HCT116 (cell line): ENCODE results near the gene SH3BP5L. TPM values are rescaled to one million over a fixed set of nuclear protein-coding genes. Genes with fewer than 3 reads are reported as not detected.

ENCODE experiments used
- ATAC-seq: fragments of 200-7000 bp; cut with Tn5 transposase; 2 replicates; pipeline ENCODE4 v1.9.1; 2020; ENCODE audit warnings: mild to moderate bottlenecking, moderate library complexity
- BruUV-seq: library from RNA; stranded (reverse); fragments of 400-500 nt; replicated peaks from 2 replicates; lab custom pipeline; 2021; lab: Mats Ljungman, UMichigan
- CTCF ChIA-PET: fragments of 300-600 bp; sonication (Branson Sonifier 250); formaldehyde crosslinking; loops from one replicate; lab custom pipeline; 2021; ENCODE audit warnings: antibody characterized with exemption; lab: Charles Lee
- POLR2A ChIA-PET: fragments of 300-600, 350-600 bp; sonication (Branson Sonifier 250); formaldehyde crosslinking; loops from one replicate; lab custom pipeline; 2021; ENCODE audit warnings: antibody characterized with exemption; lab: Charles Lee
- RAD21 ChIA-PET, 2 experiments: fragments of 300-600 bp; sonication (Branson Sonifier 250); formaldehyde crosslinking; loops; one replicate each; lab custom pipeline; 2023; ENCODE audit warnings: low total read pairs in 2 of 2; ENCODE audit not compliant: uncharacterized antibody in 2 of 2, unreplicated experiment in 2 of 2, low non-redundant PET in 1 of 2; lab: Charles Lee
- DNase-seq: peaks from one replicate; pipeline ENCODE4 v3.0.0-alpha.2; 2010; ENCODE audit warnings: low read depth, low spot score
- H2AFZ ChIP-seq: fragments of 200-600 bp; shearing (Covaris generic), sonication (generic); 2 replicates; pipeline ENCODE4 v1.6.1; 2017; ENCODE audit warnings: low read depth, mixed run types, mixed read lengths, antibody characterized with exemption, low read length; ENCODE audit not compliant: poor library complexity, severe bottlenecking
- H3K27ac ChIP-seq: 2 replicates; pipeline ENCODE4 v1.5.1; 2012; ENCODE audit warnings: low read depth, low read length
- H3K27me3 ChIP-seq: fragments of 200-600 bp; sonication (generic); 2 replicates; pipeline ENCODE4 v1.6.1; 2016; ENCODE audit warnings: mixed run types, low read length, mixed read lengths; ENCODE audit not compliant: insufficient read depth
- H3K36me3 ChIP-seq, 2 experiments: fragments of 200-500 bp in 1 of 2; fragments of 200-600 bp in 1 of 2; sonication (Bioruptor generic) in 1 of 2; sonication (generic) in 1 of 2; 2 replicates each; pipeline versions ENCODE4 v1.5.1 to v1.6.1; 2014 to 2016; ENCODE audit warnings: low read length in 2 of 2, inconsistent platforms in 1 of 2, mixed read lengths in 1 of 2, mixed run types in 1 of 2; ENCODE audit not compliant: insufficient read depth in 2 of 2, control insufficient read depth in 1 of 2
- H3K4me1 ChIP-seq, 2 experiments: fragments of 200-600 bp in 1 of 2; sonication (generic) in 1 of 2; 2 replicates each; pipeline versions ENCODE4 v1.5.1 to v1.6.1; 2012 to 2017; ENCODE audit warnings: low read length in 2 of 2, inconsistent platforms in 1 of 2, mild to moderate bottlenecking in 1 of 2, mixed read lengths in 1 of 2, mixed run types in 1 of 2, moderate library complexity in 1 of 2; ENCODE audit not compliant: insufficient read depth in 2 of 2, control insufficient read depth in 1 of 2
- H3K4me2 ChIP-seq: fragments of 200-600 bp; sonication (generic); 2 replicates; pipeline ENCODE4 v1.6.1; 2017; ENCODE audit warnings: mixed run types, low read length, mixed read lengths
- H3K4me3 ChIP-seq, 2 experiments: fragments of 200-600 bp in 1 of 2; sonication (generic) in 1 of 2; replicated peaks in 1 of 2; 2 replicates each; pipeline ENCODE4 v1.5.1; 2011 to 2016; ENCODE audit warnings: low read length in 2 of 2, control low read depth in 1 of 2, low read depth in 1 of 2, mild to moderate bottlenecking in 1 of 2, mixed read lengths in 1 of 2, mixed run types in 1 of 2
- H3K79me2 ChIP-seq: fragments of 200-600 bp; sonication (generic); 2 replicates; pipeline ENCODE4 v1.6.1; 2017; ENCODE audit warnings: mild to moderate bottlenecking, mixed run types, low read length, moderate library complexity, mixed read lengths; ENCODE audit not compliant: insufficient read depth
- H3K9ac ChIP-seq: fragments of 200-600 bp; sonication (generic); 2 replicates; pipeline ENCODE4 v1.6.1; 2016; ENCODE audit warnings: low read length, mixed read lengths
- H3K9me2 ChIP-seq: fragments of 200-600 bp; sonication (generic), shearing (Covaris generic); 2 replicates; pipeline ENCODE4 v1.6.1; 2017; ENCODE audit warnings: mixed run types, mild to moderate bottlenecking, moderate library complexity; ENCODE audit not compliant: insufficient read depth
- H3K9me3 ChIP-seq, 2 experiments: fragments of 200-500 bp in 1 of 2; fragments of 200-600 bp in 1 of 2; sonication (Bioruptor generic) in 1 of 2; sonication (generic) in 1 of 2; 2 replicates each; pipeline ENCODE4 v1.6.1; 2014 to 2017; ENCODE audit warnings: low read length in 2 of 2, mixed read lengths in 2 of 2, inconsistent platforms in 1 of 2, low read depth in 1 of 2, mild to moderate bottlenecking in 1 of 2, mixed run types in 1 of 2, moderate library complexity in 1 of 2; ENCODE audit not compliant: control insufficient read depth in 1 of 2, insufficient read depth in 1 of 2
- H4K20me1 ChIP-seq: fragments of 200-600 bp; sonication (generic), shearing (Covaris generic); 2 replicates; pipeline ENCODE4 v1.6.1; 2017; ENCODE audit warnings: mixed run types, mild to moderate bottlenecking, moderate library complexity; ENCODE audit not compliant: insufficient read depth
- ATF3 ChIP-seq: IDR thresholded peaks from 2 replicates; pipeline ENCODE4 v1.6.1; 2012
- CEBPB ChIP-seq: IDR thresholded peaks from 2 replicates; pipeline ENCODE4 v1.6.1; 2012; ENCODE audit warnings: low read depth
- CTCF ChIP-seq, 3 experiments: fragments of 200-600 bp in 1 of 3; sonication (generic) in 1 of 3; IDR thresholded peaks in 2 of 3; conservative IDR thresholded peaks in 1 of 3; 2 replicates each; pipeline ENCODE4 v1.5.1; 2012 to 2017; ENCODE audit warnings: low read depth in 2 of 3, low read length in 2 of 3, antibody characterized with exemption in 1 of 3, borderline replicate concordance in 1 of 3, control low read depth in 1 of 3, mild to moderate bottlenecking in 1 of 3, mixed read lengths in 1 of 3, mixed run types in 1 of 3, moderate library complexity in 1 of 3; ENCODE audit not compliant: insufficient read depth in 1 of 3
- ELF1 ChIP-seq: IDR thresholded peaks from 2 replicates; pipeline ENCODE4 v1.6.1; 2012; ENCODE audit warnings: low read depth, borderline replicate concordance
- EZH2 ChIP-seq: fragments of 200-600 bp; sonication (generic); IDR thresholded peaks from 2 replicates; pipeline ENCODE4 v1.6.1; 2017; ENCODE audit warnings: antibody characterized with exemption, mixed run types
- EZH2phosphoT487 ChIP-seq: fragments of 200-600 bp; IDR thresholded peaks from 2 replicates; pipeline ENCODE4 v1.6.1; 2018; ENCODE audit warnings: antibody characterized with exemption, borderline replicate concordance
- FOSL1 ChIP-seq: IDR thresholded peaks from 2 replicates; pipeline ENCODE4 v1.6.1; 2012; ENCODE audit warnings: low read depth
- JUND ChIP-seq: IDR thresholded peaks from 2 replicates; pipeline ENCODE4 v1.6.1; 2012
- MAX ChIP-seq: IDR thresholded peaks from 2 replicates; pipeline ENCODE4 v1.6.1; 2012
- POLR2A ChIP-seq: IDR thresholded peaks from 2 replicates; pipeline ENCODE4 v1.7.0; 2011; ENCODE audit warnings: borderline replicate concordance; ENCODE audit not compliant: insufficient read depth, insufficient read length; ENCODE audit errors: extremely low read depth
- RAD21 ChIP-seq: IDR thresholded peaks from 2 replicates; pipeline ENCODE4 v1.6.1; 2012; ENCODE audit warnings: low read depth, mild to moderate bottlenecking
- REST ChIP-seq: IDR thresholded peaks from 2 replicates; pipeline ENCODE4 v1.6.1; 2012; ENCODE audit warnings: low read depth
- SIN3A ChIP-seq: IDR thresholded peaks from 2 replicates; pipeline ENCODE4 v1.6.1; 2012; ENCODE audit warnings: low read depth
- SP1 ChIP-seq: IDR thresholded peaks from 2 replicates; pipeline ENCODE4 v1.6.1; 2012; ENCODE audit warnings: low read depth
- TCF7L2 ChIP-seq: IDR thresholded peaks from 2 replicates; pipeline ENCODE4 v1.7.0; 2011; ENCODE audit warnings: borderline replicate concordance, inconsistent platforms; ENCODE audit not compliant: insufficient read depth, insufficient read length; ENCODE audit errors: extremely low read depth
- YY1 ChIP-seq: IDR thresholded peaks from 2 replicates; pipeline ENCODE4 v1.6.1; 2011; ENCODE audit warnings: low read length, low read depth, moderate library complexity, mild to moderate bottlenecking; ENCODE audit not compliant: insufficient replicate concordance; ENCODE audit errors: extremely low read depth
- ZBTB33 ChIP-seq: IDR thresholded peaks from 2 replicates; pipeline ENCODE4 v1.6.1; 2011; ENCODE audit warnings: mild to moderate bottlenecking, low read length, moderate library complexity; ENCODE audit not compliant: insufficient replicate concordance; ENCODE audit errors: extremely low read depth
- ZFX ChIP-seq: fragments of 450-650 bp; IDR thresholded peaks from 2 replicates; pipeline ENCODE4 v1.6.1; 2017
- ZNF274 ChIP-seq: fragments of 200-500 bp; sonication (Bioruptor generic); IDR thresholded peaks from 2 replicates; pipeline ENCODE4 v1.6.1; 2014; ENCODE audit warnings: mild to moderate bottlenecking, low read depth, low read length, inconsistent platforms
- intact Hi-C: fragments of 100-400 bp; cut with micrococcal nuclease; formaldehyde crosslinking; loops from 2 replicates; pipeline ENCODE4 v1.10.0; 2022
- total RNA-seq: library from RNA; stranded (reverse); gene quantifications from one replicate; pipeline ENCODE4 v1.2.1, GENCODE V29; 2021; ENCODE audit not compliant: unreplicated experiment

Gene SH3BP5L
- total RNA-seq, 1 experiment from 2014 or later: 22.3 TPM

GRCh38 chr1:248814351-248814750 lies 11.4 kb downstream of the SH3BP5L start:
- no peaks in the 10 kb centered on the region; the same call in 1 of the 2 replicates for H3K79me2 ChIP-seq
- H3K9ac ChIP-seq: no peak overlapping the region
- intact Hi-C loops: no loop called here
- H3K36me3 ChIP-seq: peaks cover 6 to 26% of the 10 kb centered on the region in 2 experiments; a peak in 3 of 4 replicates
- ChIA-PET RAD21 (no interaction called here), POLR2A (no interaction called here), CTCF (no interaction called here)
- H3K9me3 ChIP-seq: no peaks in the 10 kb centered on the region
- H3K4me3 ChIP-seq: no peak overlapping the region
- BruUV-seq: no TSS peak
- H4K20me1 ChIP-seq: no peaks in the 10 kb centered on the region
- no peak overlapping the region for H3K27ac ChIP-seq
- no peak for DNase-seq
- TF ChIP-seq ZBTB33: no peak
- TF ChIP-seq EZH2: no peak
- no peak for TF ChIP-seq TCF7L2
- no peak for TF ChIP-seq REST
- TF ChIP-seq CEBPB: no peak
- no peak for TF ChIP-seq FOSL1
- TF ChIP-seq POLR2A: no peak
- no peak for TF ChIP-seq ZNF274
- no peak for TF ChIP-seq MAX
- no peak for TF ChIP-seq CTCF (IDR thresholded peaks at IDR 0.05 in 2 of 3, conservative IDR thresholded peaks at IDR 0.05 in 1 of 3; ENCODE audit: borderline replicate concordance in 1 of 3, insufficient read depth in 1 of 3, low read depth in 2 of 3, low read length in 2 of 3)
- TF ChIP-seq ZFX: no peak
- no peak for TF ChIP-seq RAD21
- no peak for TF ChIP-seq ELF1
- no peak for TF ChIP-seq EZH2phosphoT487
- TF ChIP-seq JUND: no peak
- no peak for TF ChIP-seq ATF3
- TF ChIP-seq YY1: no peak
- no peak for TF ChIP-seq SIN3A
- TF ChIP-seq SP1: no peak
- H3K9me2 ChIP-seq: no peaks in the 10 kb centered on the region
- no peak overlapping the region for H2AFZ ChIP-seq
- H3K27me3 ChIP-seq: no peaks in the 10 kb centered on the region
- ATAC-seq: no peak
- H3K4me2 ChIP-seq: no peak overlapping the region
- no peaks in the 10 kb centered on the region for H3K4me1 ChIP-seq
